ENCODE measurements around the gene TRPC4AP.

The TRPC4AP gene

DNA sequence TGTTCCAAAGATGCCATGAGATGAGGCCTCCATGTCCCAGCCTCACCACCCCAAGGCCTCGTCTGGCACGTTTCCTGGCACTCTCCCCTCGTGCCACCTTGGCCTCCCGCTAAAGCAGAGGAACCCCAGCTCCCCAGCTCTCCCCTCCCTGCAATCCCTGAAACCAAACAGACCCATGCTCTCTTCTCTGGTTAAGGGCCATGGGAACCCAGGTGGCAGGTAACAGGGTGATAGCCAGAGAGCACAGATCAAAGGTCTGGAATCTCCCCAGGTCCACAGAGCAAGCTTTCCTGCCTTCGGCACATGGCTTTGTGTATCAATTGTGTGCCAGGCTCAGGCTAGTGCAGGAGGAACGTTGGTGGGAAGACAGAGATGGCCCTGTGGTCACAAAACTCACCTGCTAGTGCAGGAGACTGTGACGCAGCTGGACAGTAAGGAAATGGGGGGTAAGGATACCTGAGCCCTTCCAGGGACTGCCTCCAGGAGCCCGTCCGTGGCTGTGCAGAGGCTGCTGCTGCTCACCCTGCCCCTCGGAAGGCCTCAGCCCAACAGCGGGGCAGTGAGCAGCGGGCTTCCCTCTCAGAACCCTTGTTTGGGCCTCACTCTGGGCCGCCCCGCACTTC is 98.0 kb downstream of the TRPC4AP start:
- no peak; the same call in 2 of the 3 replicates for ATAC-seq
- TF ChIP-seq ZNF565 (CRISPR knock-in tag; conservative IDR thresholded peaks at IDR 0.05; ENCODE audit: low read depth): no peak
- TF ChIP-seq BACH2 (CRISPR knock-in tag; IDR thresholded peaks at IDR 0.05; ENCODE audit: borderline replicate concordance): no peak
- TF ChIP-seq CSDC2 (CRISPR knock-in tag; IDR thresholded peaks at IDR 0.05): no peak
- no peak for TF ChIP-seq GLIS3 (CRISPR knock-in tag; IDR thresholded peaks at IDR 0.05)
- TF ChIP-seq, protein P1, sequence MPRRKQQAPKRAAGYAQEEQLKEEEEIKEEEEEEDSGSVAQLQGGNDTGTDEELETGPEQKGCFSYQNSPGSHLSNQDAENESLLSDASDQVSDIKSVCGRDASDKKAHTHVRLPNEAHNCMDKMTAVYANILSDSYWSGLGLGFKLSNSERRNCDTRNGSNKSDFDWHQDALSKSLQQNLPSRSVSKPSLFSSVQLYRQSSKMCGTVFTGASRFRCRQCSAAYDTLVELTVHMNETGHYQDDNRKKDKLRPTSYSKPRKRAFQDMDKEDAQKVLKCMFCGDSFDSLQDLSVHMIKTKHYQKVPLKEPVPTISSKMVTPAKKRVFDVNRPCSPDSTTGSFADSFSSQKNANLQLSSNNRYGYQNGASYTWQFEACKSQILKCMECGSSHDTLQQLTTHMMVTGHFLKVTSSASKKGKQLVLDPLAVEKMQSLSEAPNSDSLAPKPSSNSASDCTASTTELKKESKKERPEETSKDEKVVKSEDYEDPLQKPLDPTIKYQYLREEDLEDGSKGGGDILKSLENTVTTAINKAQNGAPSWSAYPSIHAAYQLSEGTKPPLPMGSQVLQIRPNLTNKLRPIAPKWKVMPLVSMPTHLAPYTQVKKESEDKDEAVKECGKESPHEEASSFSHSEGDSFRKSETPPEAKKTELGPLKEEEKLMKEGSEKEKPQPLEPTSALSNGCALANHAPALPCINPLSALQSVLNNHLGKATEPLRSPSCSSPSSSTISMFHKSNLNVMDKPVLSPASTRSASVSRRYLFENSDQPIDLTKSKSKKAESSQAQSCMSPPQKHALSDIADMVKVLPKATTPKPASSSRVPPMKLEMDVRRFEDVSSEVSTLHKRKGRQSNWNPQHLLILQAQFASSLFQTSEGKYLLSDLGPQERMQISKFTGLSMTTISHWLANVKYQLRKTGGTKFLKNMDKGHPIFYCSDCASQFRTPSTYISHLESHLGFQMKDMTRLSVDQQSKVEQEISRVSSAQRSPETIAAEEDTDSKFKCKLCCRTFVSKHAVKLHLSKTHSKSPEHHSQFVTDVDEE (CRISPR knock-in tag; IDR thresholded peaks at IDR 0.05): no peak
- TF ChIP-seq ZNF8 (CRISPR knock-in tag; IDR thresholded peaks at IDR 0.05): no peak
- TF ChIP-seq ISL1 (CRISPR knock-in tag; IDR thresholded peaks at IDR 0.05): no peak
- TF ChIP-seq PPARA (CRISPR knock-in tag; IDR thresholded peaks at IDR 0.05; ENCODE audit: borderline replicate concordance): no peak
- TF ChIP-seq OSR1 (CRISPR knock-in tag; IDR thresholded peaks at IDR 0.05): no peak
- no peak for TF ChIP-seq SNAI2 (CRISPR knock-in tag; IDR thresholded peaks at IDR 0.05)
- no peak for TF ChIP-seq TOX (CRISPR knock-in tag; IDR thresholded peaks at IDR 0.05; ENCODE audit: borderline replicate concordance)
- TF ChIP-seq CREB5 (CRISPR knock-in tag; IDR thresholded peaks at IDR 0.05; ENCODE audit: low read depth): no peak
- TF ChIP-seq, protein P2, sequence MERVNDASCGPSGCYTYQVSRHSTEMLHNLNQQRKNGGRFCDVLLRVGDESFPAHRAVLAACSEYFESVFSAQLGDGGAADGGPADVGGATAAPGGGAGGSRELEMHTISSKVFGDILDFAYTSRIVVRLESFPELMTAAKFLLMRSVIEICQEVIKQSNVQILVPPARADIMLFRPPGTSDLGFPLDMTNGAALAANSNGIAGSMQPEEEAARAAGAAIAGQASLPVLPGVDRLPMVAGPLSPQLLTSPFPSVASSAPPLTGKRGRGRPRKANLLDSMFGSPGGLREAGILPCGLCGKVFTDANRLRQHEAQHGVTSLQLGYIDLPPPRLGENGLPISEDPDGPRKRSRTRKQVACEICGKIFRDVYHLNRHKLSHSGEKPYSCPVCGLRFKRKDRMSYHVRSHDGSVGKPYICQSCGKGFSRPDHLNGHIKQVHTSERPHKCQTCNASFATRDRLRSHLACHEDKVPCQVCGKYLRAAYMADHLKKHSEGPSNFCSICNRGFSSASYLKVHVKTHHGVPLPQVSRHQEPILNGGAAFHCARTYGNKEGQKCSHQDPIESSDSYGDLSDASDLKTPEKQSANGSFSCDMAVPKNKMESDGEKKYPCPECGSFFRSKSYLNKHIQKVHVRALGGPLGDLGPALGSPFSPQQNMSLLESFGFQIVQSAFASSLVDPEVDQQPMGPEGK (CRISPR knock-in tag; IDR thresholded peaks at IDR 0.05; ENCODE audit: borderline replicate concordance): no peak
- no peak for TF ChIP-seq TCF4 (CRISPR knock-in tag; IDR thresholded peaks at IDR 0.05; ENCODE audit: borderline replicate concordance)
- TF ChIP-seq ESRRG (CRISPR knock-in tag; IDR thresholded peaks at IDR 0.05): no peak
- TF ChIP-seq ARNTL (CRISPR knock-in tag; IDR thresholded peaks at IDR 0.05; ENCODE audit: borderline replicate concordance, low read depth): no peak
- no peak for TF ChIP-seq ZFP30 (CRISPR knock-in tag; IDR thresholded peaks at IDR 0.05)
- TF ChIP-seq RARB (CRISPR knock-in tag; IDR thresholded peaks at IDR 0.05): no peak
- TF ChIP-seq ZFP3 (CRISPR knock-in tag; IDR thresholded peaks at IDR 0.05): no peak

- no peak for ATAC-seq
- no peak for TF ChIP-seq ZC3H10 (CRISPR knock-in tag; IDR thresholded peaks at IDR 0.05)
- TF ChIP-seq TCF4 (CRISPR knock-in tag; IDR thresholded peaks at IDR 0.05; ENCODE audit: borderline replicate concordance): no peak
- TF ChIP-seq, protein P2 (CRISPR knock-in tag; IDR thresholded peaks at IDR 0.05; ENCODE audit: borderline replicate concordance): no peak
- TF ChIP-seq, protein P1 (CRISPR knock-in tag; IDR thresholded peaks at IDR 0.05): no peak
- TF ChIP-seq RARB (CRISPR knock-in tag; IDR thresholded peaks at IDR 0.05): no peak
- TF ChIP-seq ESRRG (CRISPR knock-in tag; IDR thresholded peaks at IDR 0.05): no peak
- no peak for TF ChIP-seq ZFP30 (CRISPR knock-in tag; IDR thresholded peaks at IDR 0.05)
- TF ChIP-seq ZNF565 (CRISPR knock-in tag; conservative IDR thresholded peaks at IDR 0.05; ENCODE audit: low read depth): no peak
- no peak for TF ChIP-seq PPARA (CRISPR knock-in tag; IDR thresholded peaks at IDR 0.05; ENCODE audit: borderline replicate concordance)
Measured at GRCh38 chr20:34993941-34994508, 98.6 kb downstream of the TRPC4AP start.
